NCI-H146 treated with DMSO at 0.1 percent for 48 hours (cell line): ENCODE results near the gene BUD31.
"Not testable (repeated sequence)": the region's sequence is repeated elsewhere in the genome, so short reads cannot be mapped to it uniquely, and the experiment has no call there.

Experiments
- DNase-seq: peaks from one replicate; lab custom pipeline; 2025; ENCODE audit not compliant: unreplicated experiment; lab: John Stamatoyannopoulos, UW

BUD31 gene

GRCh38 chr7:99428972-99429566, 20.3 kb downstream of the BUD31 start:
- DNase-seq: peak; percentile 25

GRCh38 chr7:99429756-99430155, 21.0 kb downstream of the BUD31 start:
- no peak for DNase-seq

- DNase-seq: not testable (repeated sequence)
Observed at GRCh38 chr7:99431756-99432540, 23.2 kb downstream of the BUD31 start.

- DNase-seq: no peak
Observed at GRCh38 chr7:99433158-99433557, 24.4 kb downstream of the BUD31 start.

- DNase-seq: no peak
Observed at GRCh38 chr7:99437946-99438572, 29.3 kb downstream of the BUD31 start.

- DNase-seq: peak; percentile 63
Observed at GRCh38 chr7:99438573-99439480, 30.1 kb downstream of the BUD31 start, which contains the start of the genes CPSF4 and PTCD1. Gene CPSF4 (plus strand): TSS chr7:99438943. CDS start chr7:99439083, 140 bp downstream. Gene PTCD1 (minus strand): TSS chr7:99438798. CDS start chr7:99435242, 3,556 bp downstream.

GRCh38 chr7:99440195-99440594, 31.4 kb downstream of the BUD31 start:
- no peak for DNase-seq

- DNase-seq: no peak
Observed at GRCh38 chr7:99446096-99446495, 37.3 kb downstream of the BUD31 start.

- DNase-seq: no peak
Observed at GRCh38 chr7:99447943-99448342, 39.2 kb downstream of the BUD31 start.

- DNase-seq: no peak
Observed at GRCh38 chr7:99448855-99449254, 40.1 kb downstream of the BUD31 start.

GRCh38 chr7:99449326-99449725, 40.6 kb downstream of the BUD31 start:
- no peak for DNase-seq

GRCh38 chr7:99451936-99452335, 43.2 kb downstream of the BUD31 start:
- no peak for DNase-seq

GRCh38 chr7:99452541-99452940, 43.8 kb downstream of the BUD31 start:
- DNase-seq: no peak

- no peak for DNase-seq
Observed at GRCh38 chr7:99453105-99453504, 44.3 kb downstream of the BUD31 start.

- no peak for DNase-seq
Observed at GRCh38 chr7:99455874-99456273, 47.1 kb downstream of the BUD31 start.

- DNase-seq: no peak
Observed at GRCh38 chr7:99456288-99456687, 47.5 kb downstream of the BUD31 start.

GRCh38 chr7:99457050-99457649, 48.4 kb downstream of the BUD31 start:
- no peak for DNase-seq

- DNase-seq: no peak
Observed at GRCh38 chr7:99457650-99458493, 49.1 kb downstream of the BUD31 start.

GRCh38 chr7:99459087-99459486, 50.3 kb downstream of the BUD31 start:
- no peak for DNase-seq

GRCh38 chr7:99460651-99461050, 51.9 kb downstream of the BUD31 start:
- DNase-seq: no peak
